Left renal pelvis (tissue), 4 donors: ENCODE results near the gene OR52E5. TPM values are rescaled to one million over a fixed set of nuclear protein-coding genes. Genes with fewer than 3 reads are reported as not detected.

Source experiments
- DNase-seq, 4 donors: peaks; one replicate each; pipeline ENCODE4 v3.0.0-alpha.2; 2013; ENCODE audit warnings: low read depth in 4 of 4, low spot score in 3 of 4
- polyA plus RNA-seq, 4 donors: library from polyadenylated mRNA; unstranded; fragments of 120-200 nt; gene quantifications; one replicate each; pipeline ENCODE4 v1.2.1, GENCODE V29; 2013; ENCODE audit not compliant: insufficient read length in 4 of 4

Gene OR52E5
- not detected for polyA plus RNA-seq

GRCh38 chr11:5892908-5893307, at the start of gene OR52E5:
TSS of gene OR52E5 (plus strand) at chr11:5893208. CDS start at chr11:5900777, 7,569 bp downstream.
- DNase-seq, result no peak

DNA sequence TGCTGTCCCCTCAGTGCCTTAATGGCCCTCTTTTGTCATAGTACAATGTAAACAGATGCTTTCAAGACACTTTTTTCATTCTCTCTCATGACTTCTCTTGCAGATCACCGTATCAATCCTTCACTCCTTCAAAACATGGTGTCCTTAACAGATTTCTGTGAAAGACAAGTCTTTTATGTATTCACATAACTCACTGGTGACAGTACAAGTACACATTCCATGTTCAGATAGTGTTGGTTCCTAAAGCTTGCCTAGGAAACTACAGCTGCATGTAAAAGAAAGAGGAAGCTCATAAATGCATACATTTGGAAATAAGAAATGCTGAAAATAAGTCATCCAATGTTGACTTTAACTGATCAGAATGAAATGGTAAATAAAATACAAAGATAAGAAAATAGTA, 46.3 kb upstream of the OR52E5 start:
- no peak for DNase-seq

DNA sequence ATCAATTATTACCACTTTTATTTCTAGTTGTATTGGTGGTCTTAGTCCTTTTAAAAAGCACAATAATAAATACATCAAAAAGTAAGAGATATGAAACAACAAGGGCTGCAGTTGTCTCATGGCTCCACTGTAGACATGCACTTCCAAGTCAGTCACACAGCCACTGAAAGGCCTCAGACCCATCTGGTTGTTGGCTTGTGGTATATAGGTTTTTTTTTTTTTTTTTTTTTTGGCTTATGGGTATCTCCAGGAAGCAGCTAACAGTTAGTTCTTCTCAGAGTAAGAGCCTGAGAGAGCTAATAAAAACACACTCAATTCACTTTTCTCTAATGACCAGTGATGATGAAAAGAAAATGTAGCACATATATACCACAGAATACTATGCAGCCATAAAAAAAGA, 45.3 kb upstream of the OR52E5 start:
- no peak for DNase-seq

DNA sequence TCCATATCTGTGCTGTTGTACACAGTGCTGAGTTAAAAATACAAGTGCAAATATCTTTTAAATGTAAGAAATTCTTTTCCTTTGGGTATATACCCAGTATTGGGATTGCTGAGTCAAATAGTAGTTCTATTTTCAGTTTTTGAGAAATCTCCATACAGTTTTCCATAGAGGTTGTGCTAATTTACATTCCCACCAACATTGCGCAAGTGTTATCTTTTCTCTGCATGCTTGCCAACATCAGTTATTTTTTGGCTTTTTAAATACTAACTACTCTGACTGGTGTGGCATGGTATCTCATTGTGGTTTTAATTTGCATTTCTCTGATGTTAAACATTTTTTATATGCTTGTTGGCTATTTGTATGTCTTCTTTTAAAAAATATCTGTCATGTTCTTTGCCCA, 42.0 kb upstream of the OR52E5 start:
- DNase-seq, result no peak

DNA sequence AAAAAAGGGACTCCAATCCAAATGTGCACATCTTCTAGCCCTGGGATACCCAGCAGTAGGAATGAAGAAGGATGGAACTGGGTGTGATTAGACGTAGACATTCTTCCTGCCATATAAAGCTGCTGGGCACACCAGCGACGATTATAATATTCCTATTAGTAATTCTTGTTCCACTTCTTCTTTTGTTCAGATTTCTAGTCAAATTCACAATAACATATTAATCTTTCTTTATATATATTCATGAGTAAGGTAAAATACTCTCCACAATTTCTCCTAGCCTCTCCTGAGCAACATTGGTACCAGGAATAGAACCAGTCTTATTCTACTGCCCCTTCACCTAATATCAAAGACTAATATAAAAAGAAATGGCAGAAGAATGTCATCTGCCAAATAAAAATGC, 35.4 kb upstream of the OR52E5 start, which contains the start of gene OR52E8:
Gene OR52E8, minus strand, starts transcription at position 101 of the 400 bp plus-strand sequence. Its CDS starts 0 bp downstream, at position 101.
- DNase-seq, result no peak

DNA sequence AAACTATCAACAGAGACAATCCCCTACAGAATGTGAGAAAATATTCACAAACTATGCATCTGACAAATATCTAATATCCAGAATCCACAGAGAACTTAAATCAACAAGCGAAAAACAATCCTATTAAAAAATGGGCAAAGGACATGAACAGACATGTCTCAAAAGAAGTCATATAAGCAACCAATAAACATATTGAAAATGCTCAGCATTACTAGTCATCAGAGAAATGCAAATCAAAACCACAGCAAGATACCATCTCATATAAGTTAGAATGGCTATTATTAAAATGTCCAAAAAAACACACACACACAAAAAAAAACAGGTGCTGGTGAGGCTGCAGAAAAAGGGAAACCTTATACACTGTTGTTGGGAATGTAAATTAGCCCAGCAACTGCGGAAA, 27.2 kb upstream of the OR52E5 start:
- DNase-seq, result no peak

DNA sequence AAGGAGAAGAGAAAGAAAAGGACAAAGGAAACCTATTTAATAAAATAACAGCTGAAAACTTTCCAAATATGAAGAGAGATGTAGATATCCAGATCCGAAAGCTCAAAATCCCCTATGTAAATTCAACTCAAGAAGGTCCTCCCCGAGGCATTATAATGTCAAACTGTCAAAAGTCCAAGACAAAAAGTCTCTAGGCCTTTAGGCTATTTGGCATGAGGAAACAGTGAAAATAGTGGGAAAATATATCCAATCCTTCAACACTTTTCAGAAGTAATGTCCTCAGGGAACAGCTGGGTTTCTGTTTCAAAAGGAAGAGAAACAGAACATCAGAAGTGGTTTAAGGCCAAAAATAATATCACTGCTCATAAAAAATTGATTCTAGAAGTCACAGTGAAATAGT, 14.4 kb upstream of the OR52E5 start:
- no peak for DNase-seq

DNA sequence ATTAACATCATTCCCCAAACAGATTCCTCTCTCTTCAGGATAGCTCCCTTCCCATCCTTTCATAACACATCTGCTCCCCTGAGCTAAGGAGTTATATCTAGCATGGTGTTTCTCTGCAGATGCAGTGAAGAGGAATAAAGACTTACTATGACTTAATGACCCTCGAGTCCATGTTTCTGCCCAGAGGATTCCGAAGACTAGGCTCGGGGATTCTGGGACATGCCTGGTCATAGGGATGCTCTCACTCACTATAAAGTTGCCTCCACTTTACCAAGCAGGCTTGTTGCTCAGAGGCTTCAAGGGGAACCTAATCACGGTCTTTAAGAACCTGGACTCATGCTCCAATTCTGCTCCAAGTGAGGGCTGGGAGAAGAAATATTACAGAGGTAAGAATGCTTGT, 12.7 kb upstream of the OR52E5 start, which contains the start of gene OR52E4:
Gene OR52E4, plus strand, starts transcription at position 301 of the 400 bp plus-strand sequence. CDS start 3,664 bp downstream, outside the sequence.
- DNase-seq, result no peak

DNA sequence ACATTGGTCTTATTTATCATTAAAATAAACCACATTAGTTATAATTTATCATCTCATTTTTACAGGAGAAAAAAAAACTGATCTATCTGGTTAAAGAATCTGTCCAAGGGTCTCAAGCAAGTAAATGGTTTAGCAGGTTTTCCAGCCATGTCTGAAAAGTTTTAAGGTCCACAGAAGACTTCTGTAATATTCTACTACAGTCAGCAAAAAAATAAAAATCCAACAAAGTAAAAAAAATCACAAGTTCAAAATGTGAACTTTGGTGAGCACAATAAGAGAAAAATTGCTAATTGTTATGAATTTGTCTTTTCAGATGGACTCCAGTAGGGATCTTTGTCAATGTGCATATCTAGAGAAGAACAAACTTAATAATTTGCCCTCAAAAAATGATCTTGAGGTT, 11.3 kb upstream of the OR52E5 start:
- DNase-seq, result no peak

GRCh38 chr11:5887172-5887571, 5.8 kb upstream of the OR52E5 start:
- DNase-seq, result no peak

DNA sequence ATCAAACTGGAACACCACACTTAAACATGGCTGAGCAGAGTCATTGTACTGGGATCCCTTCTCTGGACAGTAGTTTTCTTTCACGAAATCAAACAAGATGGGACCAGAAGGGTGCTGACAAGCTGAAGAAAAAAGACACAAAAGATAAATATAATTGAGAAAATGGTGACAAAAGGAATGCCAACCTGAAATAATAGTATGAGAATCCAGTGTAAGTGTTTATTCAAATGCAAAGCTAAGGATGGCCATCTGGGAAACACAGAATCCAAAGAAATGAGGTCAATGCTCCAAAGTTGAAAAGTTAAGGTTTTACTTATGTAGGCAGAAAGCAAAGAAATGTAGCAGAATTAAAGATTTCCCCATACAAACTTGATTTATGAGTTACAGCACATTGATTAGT, 5.3 kb upstream of the OR52E5 start:
- DNase-seq, result no peak

DNA sequence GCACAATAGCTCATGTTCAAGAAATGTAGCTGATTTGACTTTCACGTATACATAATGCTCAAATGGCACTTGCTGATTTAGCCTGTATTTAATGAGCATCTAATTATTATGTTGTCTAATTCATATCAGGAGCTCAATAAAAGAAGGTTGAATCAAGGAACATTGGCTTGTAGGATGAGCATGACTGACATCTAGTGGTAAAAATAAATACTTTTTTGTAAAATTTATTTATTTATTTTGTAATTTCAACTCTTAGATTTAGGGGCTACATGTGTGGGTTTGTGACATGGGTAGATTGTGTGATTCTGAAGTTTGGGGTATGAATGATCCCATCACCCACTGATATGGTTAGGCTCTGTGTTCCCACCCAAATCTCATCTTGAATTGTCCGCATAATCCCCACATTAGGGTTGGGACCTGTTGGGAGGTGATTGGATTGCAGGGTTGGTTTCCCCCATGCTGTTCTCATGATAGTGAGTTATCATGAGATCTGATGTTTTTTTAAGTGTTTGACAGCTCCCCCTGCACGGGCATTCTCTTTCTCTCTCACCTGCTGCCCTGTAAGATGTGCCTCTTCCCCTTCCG, 1.7 kb upstream of the OR52E5 start:
- DNase-seq, result no peak

DNA sequence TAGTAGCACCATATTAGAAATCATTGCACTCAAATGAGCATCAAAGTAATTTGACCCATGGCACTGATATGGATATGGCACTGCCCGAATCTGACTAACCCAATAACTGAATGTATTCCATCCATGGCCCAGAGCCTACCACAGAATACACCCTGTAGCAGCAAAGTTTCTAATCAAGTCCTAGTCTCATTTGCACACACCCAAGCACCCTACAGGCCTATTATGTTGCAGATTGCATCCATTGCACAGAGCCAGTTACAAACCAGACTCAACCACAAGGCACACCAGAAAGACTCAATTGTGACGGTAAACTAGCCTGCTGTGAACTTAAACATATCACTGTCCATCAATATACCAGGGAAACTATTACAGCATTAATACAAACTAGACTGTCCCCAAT, 6.5 kb downstream of the OR52E5 start:
- no peak for DNase-seq

- DNase-seq, result no peak
These were observed 17.5 kb downstream of the OR52E5 start for GRCh38 chr11:5910540-5910939.

GRCh38 chr11:5922749-5923426, 29.9 kb downstream of the OR52E5 start:
- no peak for DNase-seq

- no peak for DNase-seq
These were observed 30.4 kb downstream of the OR52E5 start for GRCh38 chr11:5923427-5923776.

DNA sequence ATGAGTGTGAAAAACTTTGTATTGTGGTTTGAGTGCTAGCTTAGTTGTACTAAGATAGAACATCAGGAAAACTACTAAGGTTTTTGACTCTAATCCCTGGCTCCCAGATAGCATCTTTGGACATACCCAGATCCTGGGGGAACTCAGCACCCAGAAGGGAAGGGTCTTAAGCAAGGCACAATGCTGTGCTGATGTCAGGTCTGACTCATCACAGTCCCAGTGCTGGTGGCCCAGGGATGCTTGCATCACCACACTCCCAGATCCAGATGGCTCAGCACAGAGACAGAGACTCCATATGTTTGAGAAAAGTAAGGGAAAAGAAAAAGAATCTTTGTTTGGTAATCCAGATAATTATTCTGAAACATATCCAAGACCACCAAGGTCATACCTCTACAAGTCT, 30.8 kb downstream of the OR52E5 start:
- no peak for DNase-seq

DNA sequence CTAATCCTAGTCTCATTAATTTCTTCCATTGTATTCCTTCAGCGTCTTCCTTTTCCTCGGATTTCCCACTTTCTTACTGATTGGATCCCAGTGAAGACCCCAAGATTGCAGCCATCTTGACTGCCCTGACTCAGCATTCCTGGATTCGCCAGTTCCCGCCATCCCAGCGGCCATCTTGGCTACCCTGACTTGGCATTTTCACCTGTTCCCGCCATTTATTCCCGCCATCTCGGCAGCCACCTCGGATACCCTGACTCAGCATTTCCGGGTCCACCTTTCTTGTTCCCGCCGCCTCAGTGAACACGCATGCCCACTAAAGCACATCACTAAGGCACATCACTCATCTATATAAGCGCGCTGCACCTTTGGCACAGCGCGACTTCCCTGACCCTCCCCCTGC, 35.3 kb downstream of the OR52E5 start:
- no peak for DNase-seq

DNA sequence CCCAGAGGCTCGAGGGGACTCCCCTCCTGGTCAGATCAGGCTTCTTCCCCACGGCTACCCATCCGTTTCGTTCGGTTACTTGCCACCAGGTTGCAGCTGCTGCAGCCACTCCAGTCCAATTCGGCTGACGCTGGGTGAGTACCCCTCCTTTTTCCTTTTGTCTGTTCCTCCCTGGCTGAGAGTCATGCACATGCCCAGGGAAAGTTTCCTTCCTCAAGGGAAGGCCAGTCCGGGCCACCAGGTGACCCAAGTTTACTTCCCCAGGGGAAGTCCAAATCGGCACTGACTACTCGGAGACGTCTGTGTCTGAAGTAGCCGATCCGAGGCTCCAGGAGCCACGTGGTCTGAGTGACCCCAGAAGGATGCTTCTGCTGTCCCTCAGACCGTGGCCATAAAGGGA, 35.8 kb downstream of the OR52E5 start:
- no peak for DNase-seq

DNA sequence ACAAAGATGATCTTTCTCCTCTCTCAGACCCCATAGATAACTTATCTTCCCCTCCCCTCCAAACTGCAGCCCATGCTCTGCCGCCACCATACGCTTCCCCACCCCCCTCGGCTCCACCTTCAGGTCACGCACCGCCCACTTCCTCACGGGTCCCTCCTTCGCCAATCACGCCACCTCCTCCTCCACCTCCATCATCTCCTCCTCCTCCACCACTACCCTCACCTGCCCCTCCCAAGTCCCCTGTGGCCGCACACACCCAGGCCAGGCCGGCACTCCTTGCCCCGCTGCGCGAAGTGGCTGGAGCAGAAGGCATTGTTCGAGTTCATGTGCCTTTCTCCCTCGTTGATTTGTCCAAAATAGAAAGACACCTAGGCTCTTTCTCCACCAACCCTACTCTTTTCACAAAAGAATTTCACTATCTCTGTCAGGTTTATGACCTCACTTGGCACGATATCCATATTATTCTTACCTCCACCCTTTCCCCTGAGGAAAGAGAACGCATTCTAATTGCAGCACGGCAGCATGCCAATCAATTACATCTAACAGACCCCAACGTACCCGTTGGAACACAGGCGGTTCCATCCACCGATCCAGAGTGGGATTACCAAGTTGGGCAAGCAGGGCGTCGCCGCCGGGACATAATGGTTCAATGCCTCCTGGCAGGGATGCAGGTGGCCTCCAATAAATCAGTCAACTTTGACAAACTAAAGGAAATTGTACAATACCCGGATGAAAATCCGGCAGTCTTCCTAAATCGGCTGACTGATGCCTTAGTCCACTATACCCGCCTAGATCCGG, 36.8 kb downstream of the OR52E5 start:
- DNase-seq, result no peak

DNA sequence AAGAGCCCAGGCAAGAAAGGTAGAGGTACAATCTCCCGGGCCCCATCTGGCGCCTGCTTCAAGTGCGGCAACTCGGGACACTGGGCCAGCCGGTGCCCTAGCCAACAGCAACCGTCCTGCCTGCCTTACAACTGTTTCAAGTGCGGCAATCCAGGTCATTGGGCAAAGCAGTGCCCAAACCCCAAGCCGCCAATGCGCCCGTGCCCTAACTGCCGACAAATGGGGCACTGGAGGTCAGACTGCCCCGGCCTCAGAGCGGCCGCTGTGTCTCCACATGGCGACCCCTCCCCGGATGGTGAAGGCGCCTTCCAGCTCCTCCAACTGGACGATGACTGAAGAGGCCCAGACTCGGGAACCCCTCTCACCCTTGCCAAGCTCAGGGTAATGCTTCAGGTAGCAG, 37.6 kb downstream of the OR52E5 start:
- DNase-seq, result no peak

- DNase-seq, result no peak
These were observed 38.1 kb downstream of the OR52E5 start for GRCh38 chr11:5931061-5931460.
